GM12878 (cell line): ENCODE measurements around the gene CCDC178. TPM values are rescaled to one million over a fixed set of nuclear protein-coding genes. Genes with fewer than 3 reads are reported as not detected.

Experiments used
- ATAC-seq: fragments of 200-7000 bp; cut with Tn5 transposase; 3 replicates; pipeline ENCODE4 v1.9.1; 2020; ENCODE audit warnings: mild to moderate bottlenecking, moderate library complexity
- BruUV-seq: library from RNA; stranded (reverse); fragments of 400-500 nt; replicated peaks from 2 replicates; lab custom pipeline; 2021; lab: Mats Ljungman, UMichigan
- CTCF ChIA-PET: fragments of 300-600 bp; sonication (Branson Sonifier 250); formaldehyde crosslinking; extraction: SDS; loops from one replicate; lab custom pipeline; 2021; ENCODE audit warnings: inconsistent platforms; lab: Yijun Ruan, JAX
- POLR2A ChIA-PET: fragments of 350-600 bp; formaldehyde crosslinking; extraction: SDS; loops from one replicate; lab custom pipeline; 2021; ENCODE audit warnings: inconsistent platforms; lab: Charles Lee
- RAD21 ChIA-PET: fragments of 300-600 bp; sonication (Branson Sonifier 250); formaldehyde crosslinking; loops from one replicate; lab custom pipeline; 2023; ENCODE audit warnings: antibody characterized with exemption; ENCODE audit not compliant: unreplicated experiment; lab: Charles Lee
- SMC1A ChIA-PET: fragments of 300-600 bp; sonication (Branson Sonifier 250); formaldehyde crosslinking; loops from one replicate; lab custom pipeline; 2023; ENCODE audit not compliant: unreplicated experiment, uncharacterized antibody; lab: Charles Lee
- DNase-seq: peaks from one replicate; pipeline ENCODE4 v3.0.0-alpha.2; 2011; ENCODE audit warnings: low read depth, low spot score
- FAIRE-seq: peaks from 3 replicates; lab custom pipeline; 2011; peaks lifted over from hg19 to GRCh38; lab: Jason Lieb, UNC
- H2AFZ ChIP-seq: 2 replicates; pipeline ENCODE4 v1.6.0; 2011; ENCODE audit warnings: low read depth, low read length, control low read depth; ENCODE audit not compliant: control insufficient read depth
- H3K27ac ChIP-seq: 2 replicates; pipeline ENCODE4 v1.5.1; 2011; ENCODE audit warnings: control low read depth; ENCODE audit not compliant: control insufficient read depth, insufficient read depth
- H3K27me3 ChIP-seq, 2 experiments: replicated peaks in 1 of 2; 2 replicates each; pipeline versions ENCODE4 v1.6.0 to v1.6.1; 2011; ENCODE audit warnings: low read length in 1 of 2; ENCODE audit not compliant: control insufficient read depth in 2 of 2, insufficient read depth in 2 of 2
- H3K36me3 ChIP-seq, 2 experiments: 2 replicates each; pipeline ENCODE4 v1.5.1; 2011; ENCODE audit warnings: low read length in 1 of 2; ENCODE audit not compliant: control insufficient read depth in 2 of 2, insufficient read depth in 2 of 2
- H3K4me1 ChIP-seq: 2 replicates; pipeline ENCODE4 v1.6.1; 2011; ENCODE audit warnings: mild to moderate bottlenecking, low read length, moderate library complexity, mixed read lengths; ENCODE audit not compliant: control insufficient read depth, insufficient read depth
- H3K4me2 ChIP-seq: 2 replicates; pipeline ENCODE4 v1.6.0; 2011; ENCODE audit warnings: control low read depth; ENCODE audit not compliant: control insufficient read depth, insufficient read depth
- H3K4me3 ChIP-seq: fragments of 200-600 bp; sonication (generic); 2 replicates; pipeline ENCODE4 v1.5.1; 2016
- H3K79me2 ChIP-seq: 2 replicates; pipeline ENCODE4 v1.6.0; 2011; ENCODE audit warnings: low read length; ENCODE audit not compliant: control insufficient read depth, insufficient read depth
- H3K9ac ChIP-seq: 2 replicates; pipeline ENCODE4 v1.8.0; 2011; ENCODE audit warnings: low read length, control low read depth, mixed read lengths; ENCODE audit not compliant: control insufficient read depth, insufficient read depth
- H3K9me3 ChIP-seq: replicated peaks from 3 replicates; pipeline ENCODE4 v1.5.1; 2011; ENCODE audit warnings: mild to moderate bottlenecking, low read length; ENCODE audit not compliant: control insufficient read depth, insufficient read depth
- H4K20me1 ChIP-seq: 2 replicates; pipeline ENCODE4 v1.6.0; 2011; ENCODE audit not compliant: control insufficient read depth, insufficient read depth
- EP300 ChIP-seq, 2 experiments: fragments of 150-350 bp in 1 of 2; IDR thresholded peaks; 2 replicates each; pipeline ENCODE4 v1.6.1; 2011 to 2012; ENCODE audit warnings: low read depth in 2 of 2, low read length in 2 of 2, borderline replicate concordance in 1 of 2, improper control_type of control experiment in 1 of 2, inconsistent platforms in 1 of 2; ENCODE audit not compliant: control insufficient read depth in 1 of 2
- IRF3 ChIP-seq: fragments of 450-650 bp; IDR thresholded peaks from 2 replicates; pipeline ENCODE4 v1.6.1; 2014; ENCODE audit warnings: mild to moderate bottlenecking
- JUND ChIP-seq: IDR thresholded peaks from 2 replicates; pipeline ENCODE4 v1.6.1; 2012; ENCODE audit warnings: low read depth, mild to moderate bottlenecking, low read length, improper control_type of control experiment, moderate library complexity
- MAX ChIP-seq: IDR thresholded peaks from 2 replicates; pipeline ENCODE4 v1.6.1; 2012; ENCODE audit warnings: low read depth, low read length, improper control_type of control experiment
- POLR2AphosphoS2 ChIP-seq: IDR thresholded peaks from 2 replicates; pipeline ENCODE4 v1.6.1; 2011; ENCODE audit warnings: low read depth, mild to moderate bottlenecking, low read length, improper control_type of control experiment, moderate library complexity
- REST ChIP-seq: IDR thresholded peaks from 2 replicates; pipeline ENCODE4 v1.6.1; 2012; ENCODE audit warnings: mild to moderate bottlenecking, low read depth, low read length
- SMC3 ChIP-seq: IDR thresholded peaks from 2 replicates; pipeline ENCODE4 v1.6.1; 2011; ENCODE audit warnings: low read length, improper control_type of control experiment, borderline replicate concordance
- SREBF1 ChIP-seq: IDR thresholded peaks from 2 replicates; pipeline ENCODE4 v1.6.1; 2012; ENCODE audit warnings: mild to moderate bottlenecking, low read length
- SUPT20H ChIP-seq: IDR thresholded peaks from 2 replicates; pipeline ENCODE4 v1.6.1; 2011; ENCODE audit warnings: low read depth, mild to moderate bottlenecking, low read length, moderate library complexity, borderline replicate concordance; ENCODE audit not compliant: control insufficient read depth
- WGBS: methylation state at CpG from one replicate; pipeline ENCODE4 v1.1.6; 2016; ENCODE audit warnings: low lambda C conversion rate; ENCODE audit not compliant: insufficient replicate concordance, insufficient coverage; ENCODE audit errors: missing lambda C conversion rate; 5-methylcytosine and 5-hydroxymethylcytosine counted together
- in situ Hi-C: fragments of 300-500 bp; cut with MboI; formaldehyde crosslinking; loops from 9 replicates; pipeline ENCODE4 v1.14.3; 2018; ENCODE audit warnings: mixed read lengths
- intact Hi-C: fragments of 100-400 bp; cut with micrococcal nuclease; formaldehyde crosslinking; loops from one replicate; pipeline ENCODE4 v1.14.2; 2022; ENCODE audit not compliant: unreplicated experiment
- polyA plus RNA-seq, 11 experiments: library from polyadenylated mRNA; depleted of rRNA in 4 of 11; unstranded in 6 of 11; stranded (reverse) in 5 of 11; fragments of >200 nt; fragmentation: Nextera tagmentation in 4 of 11; fragmentation: Illumina TruSeq in 1 of 11; extraction: Ambion mirVana in 4 of 11; extraction: Trizol in 1 of 11; gene quantifications; 1 replicate in 1 of 11; 2 replicates in 10 of 11; pipeline versions ENCODE4 v1.2.1 to v1.2.3, GENCODE V29; 2011 to 2016; ENCODE audit warnings: inconsistent platforms in 2 of 11, missing spikeins in 2 of 11, low read depth in 1 of 11
- total RNA-seq, 4 experiments: library from RNA; depleted of rRNA in 3 of 4; stranded (reverse); fragments of >200 nt in 3 of 4; fragmentation: Illumina TruSeq in 1 of 4; extraction: Trizol in 1 of 4; gene quantifications; 2 replicates each; pipeline versions ENCODE4 v1.2.1 to v1.2.3, GENCODE V29; 2013 to 2021
- TF ChIP-seq, protein P1 (sequence below): fragments of 450-650 bp; IDR thresholded peaks from 2 replicates; pipeline ENCODE4 v1.6.1; 2016; ENCODE audit warnings: mild to moderate bottlenecking

Gene CCDC178
- total and polyA plus RNA-seq, 10 of the 15 experiments (the other 5 are each of a cell fraction or from before 2014, with no cell fraction given): 0.04 TPM; not detected in 9

GRCh38 chr18:32975501-32975900 lies 465.0 kb downstream of the CCDC178 start (continued):
- TF ChIP-seq REST (no peak), EP300 (IDR thresholded peaks at IDR 0.05; ENCODE audit: borderline replicate concordance in 1 of 2, control insufficient read depth in 1 of 2, low read depth in 2 of 2, low read length in 2 of 2) (no peak)
- TF ChIP-seq, protein P1, sequence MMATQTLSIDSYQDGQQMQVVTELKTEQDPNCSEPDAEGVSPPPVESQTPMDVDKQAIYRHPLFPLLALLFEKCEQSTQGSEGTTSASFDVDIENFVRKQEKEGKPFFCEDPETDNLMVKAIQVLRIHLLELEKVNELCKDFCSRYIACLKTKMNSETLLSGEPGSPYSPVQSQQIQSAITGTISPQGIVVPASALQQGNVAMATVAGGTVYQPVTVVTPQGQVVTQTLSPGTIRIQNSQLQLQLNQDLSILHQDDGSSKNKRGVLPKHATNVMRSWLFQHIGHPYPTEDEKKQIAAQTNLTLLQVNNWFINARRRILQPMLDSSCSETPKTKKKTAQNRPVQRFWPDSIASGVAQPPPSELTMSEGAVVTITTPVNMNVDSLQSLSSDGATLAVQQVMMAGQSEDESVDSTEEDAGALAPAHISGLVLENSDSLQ: no peak

- ChIA-PET POLR2A (no interaction called here), CTCF (no interaction called here), RAD21 (no interaction called here), SMC1A (interaction anchor here (0.6 to 1.5 kb wide), 2 partner anchors 9 to 192 kb away, joined by 3 read pairs; no protein-coding TSS in a partner anchor)
- FAIRE-seq (no peak), DNase-seq (no peak), ATAC-seq (no peak)
- in situ Hi-C loops (no loop called here), intact Hi-C loops (no loop called here)
- Histone ChIP-seq H4K20me1 (no peaks in the 10 kb centered on the region), H3K36me3 (no peaks in the 10 kb centered on the region), H2AFZ (no peak overlapping the region), H3K27ac (no peak overlapping the region), H3K4me2 (no peak overlapping the region), H3K4me1 (no peaks in the 10 kb centered on the region), H3K27me3 (no peaks in the 10 kb centered on the region), H3K9me3 (no peaks in the 10 kb centered on the region), H3K79me2 (no peaks in the 10 kb centered on the region), H3K9ac (no peak overlapping the region), H3K4me3 (no peak overlapping the region)
- TF ChIP-seq IRF3 (no peak), POLR2AphosphoS2 (no peak), SMC3 (no peak), SUPT20H (no peak), JUND (no peak), MAX (no peak), SREBF1 (no peak)
- 0% methylated on average over 1 of the region's 1 CpG for WGBS
- BruUV-seq: no TSS peak
These were observed 465.4 kb downstream of the CCDC178 start for GRCh38 chr18:32975163-32975436.
